GM18505 (cell line): ENCODE measurements around the gene HADH.

Experiments
- ATAC-seq: cut with Tn5 transposase; IDR thresholded peaks from one replicate; pipeline ENCODE4 v1.9.1; 2021; ENCODE audit not compliant: unreplicated experiment
- POLR2A ChIP-seq: IDR thresholded peaks from 4 replicates; pipeline ENCODE4 v1.6.1; 2011; ENCODE audit warnings: borderline replicate concordance; ENCODE audit not compliant: insufficient read depth, insufficient read length; ENCODE audit errors: extremely low read depth

Gene HADH

DNA sequence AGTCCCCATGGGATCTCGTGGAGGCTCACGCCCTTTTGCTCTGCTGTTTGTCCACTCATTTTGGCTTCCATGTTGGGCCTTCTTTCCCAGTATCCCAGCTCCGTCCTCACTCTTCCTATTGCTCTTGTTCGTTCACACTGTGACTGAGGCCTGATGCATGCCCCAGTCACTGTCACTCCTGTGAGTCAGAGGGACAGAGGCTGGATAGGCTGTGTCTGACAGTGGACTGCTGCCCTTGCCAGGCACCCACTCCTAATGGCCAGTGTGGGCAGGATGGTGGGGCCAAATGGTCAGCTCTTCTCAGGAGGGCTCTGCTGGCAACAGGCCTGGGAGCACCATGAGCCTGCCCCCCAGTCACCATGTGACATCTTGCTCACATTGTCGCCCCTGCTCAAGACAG, 40.0 kb downstream of the HADH start:
- TF ChIP-seq POLR2A, result no peak
- no peak for ATAC-seq

DNA sequence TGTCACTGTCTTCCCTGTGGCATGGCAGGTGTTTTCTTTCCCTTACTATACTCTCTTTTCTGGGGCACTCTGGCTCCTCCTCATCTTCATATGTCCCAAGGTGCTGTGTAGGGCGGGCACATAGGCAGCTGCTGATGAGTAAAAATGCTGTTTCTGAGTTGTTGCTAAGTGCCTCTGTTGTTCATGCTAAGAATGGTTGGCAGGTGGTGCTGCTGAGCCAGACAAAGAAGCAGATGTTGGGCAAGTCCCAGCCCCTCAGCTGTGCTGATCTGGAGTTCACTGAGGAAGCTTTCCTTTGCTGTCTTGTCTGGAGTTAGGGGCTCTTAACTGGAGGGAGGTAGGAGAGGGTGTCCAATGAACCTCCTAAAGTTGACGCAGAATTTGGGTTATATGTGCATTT, 40.6 kb downstream of the HADH start:
- ATAC-seq, result peak; percentile 96
- TF ChIP-seq POLR2A, result no peak

DNA sequence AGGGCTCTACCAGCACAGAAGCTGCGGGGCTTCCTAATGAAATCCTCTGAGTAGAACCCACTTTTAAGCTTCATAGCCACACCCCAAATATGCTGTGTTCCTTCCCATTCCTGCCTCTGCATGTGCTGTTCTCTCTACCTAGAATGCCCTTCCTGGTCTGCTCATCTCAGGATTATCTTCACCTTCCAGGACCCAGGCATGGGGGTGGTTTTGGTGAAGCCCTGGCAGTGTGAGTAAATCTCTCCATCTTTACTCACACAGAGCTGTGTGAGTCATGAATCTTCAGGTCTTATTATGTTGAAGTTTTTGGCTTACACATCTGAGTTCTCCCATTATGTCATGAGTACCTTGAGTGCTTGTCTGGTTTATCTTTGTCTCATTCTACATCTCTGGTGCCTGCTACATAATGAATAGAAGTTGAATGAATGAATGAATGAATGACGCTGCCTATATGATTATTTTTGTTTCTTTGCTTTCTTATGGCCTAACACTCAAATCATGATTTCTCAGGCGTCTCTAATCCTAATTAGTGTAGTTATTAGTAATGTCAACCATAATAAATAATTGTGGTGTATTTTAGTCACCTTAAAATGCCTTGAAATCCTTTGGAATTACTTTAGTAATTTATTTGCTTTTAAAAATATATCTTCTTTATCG, 41.9 kb downstream of the HADH start:
- no peak for ATAC-seq
- TF ChIP-seq POLR2A, result no peak

DNA sequence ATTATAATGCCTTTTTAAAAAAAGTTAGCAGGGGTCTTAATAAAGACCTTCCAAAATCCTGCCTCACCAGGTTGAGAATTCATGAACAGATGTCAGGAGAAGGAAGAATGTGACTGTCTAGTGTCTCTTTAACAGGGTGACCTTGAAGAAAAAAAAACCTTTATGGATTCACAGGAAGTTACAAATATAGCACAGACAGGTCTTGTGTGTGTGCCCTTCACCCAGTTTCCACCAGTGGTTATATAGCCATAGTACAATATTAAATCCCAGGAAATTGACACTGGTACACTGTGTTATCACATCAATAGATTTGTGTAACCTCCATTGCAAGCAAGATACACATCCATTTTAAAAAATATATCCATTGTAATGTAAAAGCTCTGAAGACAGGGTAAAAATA, 43.7 kb downstream of the HADH start:
- no peak for TF ChIP-seq POLR2A
- no peak for ATAC-seq

GRCh38 chr4:108034565-108034964, 44.9 kb downstream of the HADH start:
- no peak for TF ChIP-seq POLR2A
- no peak for ATAC-seq

DNA sequence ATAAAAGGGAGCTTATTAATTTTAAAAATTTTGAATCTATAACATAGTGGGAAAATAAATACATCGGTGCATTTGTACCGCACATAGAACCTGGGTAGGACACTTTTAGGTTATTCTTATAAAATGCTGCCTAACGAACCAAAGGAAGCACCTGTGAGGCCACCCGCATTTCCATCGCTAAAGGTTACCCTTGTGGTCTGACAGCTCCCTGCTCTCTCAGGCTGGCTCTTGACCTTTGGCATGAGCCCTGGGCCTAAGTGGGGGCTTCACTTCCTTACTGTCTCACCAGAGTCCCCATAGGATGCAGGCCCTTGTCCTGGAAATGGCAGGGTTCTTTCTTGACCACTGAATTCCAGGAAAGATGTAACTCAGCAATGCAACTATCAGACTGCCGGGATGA, 46.0 kb downstream of the HADH start:
- TF ChIP-seq POLR2A, result no peak
- peak; percentile 38 for ATAC-seq

DNA sequence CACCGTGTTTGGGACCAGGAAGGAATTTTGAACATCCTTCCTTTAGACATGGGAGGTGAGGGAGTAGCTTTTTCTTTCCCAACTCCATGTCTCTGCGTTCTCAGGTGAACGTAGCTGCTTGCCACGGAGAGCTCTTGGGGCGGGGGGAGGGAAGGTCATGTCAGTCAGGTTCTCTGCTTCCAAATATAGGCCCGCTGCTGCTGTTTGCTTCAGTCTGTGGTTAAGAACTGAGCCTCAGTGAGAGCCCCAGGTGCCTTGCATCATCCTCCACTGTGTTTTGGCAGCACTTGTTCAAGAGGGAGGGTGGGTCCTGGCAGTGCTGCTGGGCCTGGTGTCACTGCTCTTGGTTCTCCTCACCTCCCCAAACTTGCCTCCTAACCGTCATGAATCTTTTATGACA, 46.5 kb downstream of the HADH start:
- peak; percentile 91 for ATAC-seq

DNA sequence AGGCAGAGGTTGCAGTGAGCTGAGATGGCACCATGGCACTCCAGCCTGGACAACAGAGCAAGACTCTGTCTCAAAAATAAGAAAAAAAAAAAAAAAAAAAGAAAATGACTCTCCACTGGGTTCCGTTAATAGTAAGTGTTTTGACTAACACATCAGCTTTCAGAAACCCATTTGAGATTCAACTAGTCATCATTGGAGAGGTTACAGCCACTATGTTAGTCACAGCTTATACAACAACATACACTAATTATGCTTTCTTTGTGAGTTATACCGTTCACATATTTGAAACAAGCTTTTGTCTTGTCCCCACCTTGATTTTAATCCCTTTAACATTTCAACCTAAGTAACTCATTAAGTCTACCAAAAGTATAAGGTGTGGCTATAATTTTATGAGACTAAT, 48.2 kb downstream of the HADH start:
- no peak for ATAC-seq
- TF ChIP-seq POLR2A, result no peak

More for the DNA sequence above, 46.5 kb downstream of the HADH start:
- TF ChIP-seq POLR2A, result no peak

- ATAC-seq, result no peak
- TF ChIP-seq POLR2A, result no peak
Measured at GRCh38 chr4:108042927-108043326, 53.2 kb downstream of the HADH start.

DNA sequence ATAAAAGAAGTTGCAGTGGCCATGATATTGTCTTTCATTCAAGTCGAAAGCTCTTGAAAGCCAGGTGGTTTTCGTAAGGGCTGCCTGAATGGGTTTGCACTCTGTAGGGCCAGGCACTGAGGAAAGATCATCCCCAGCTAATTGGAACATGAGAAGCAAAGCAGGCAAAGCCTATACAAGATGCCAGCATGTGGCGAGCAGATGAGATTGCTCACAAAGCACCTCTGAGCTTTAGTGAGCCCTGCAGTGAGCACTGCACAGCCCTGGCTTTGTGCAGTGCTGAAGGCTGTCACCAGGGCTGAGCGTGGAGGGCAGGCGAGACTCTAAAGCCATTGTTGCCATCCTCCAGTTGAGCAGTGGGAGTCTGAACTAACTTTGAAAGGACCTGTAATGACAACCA, 53.8 kb downstream of the HADH start:
- no peak for ATAC-seq
- no peak for TF ChIP-seq POLR2A

- no peak for TF ChIP-seq POLR2A
- no peak for ATAC-seq
Measured at GRCh38 chr4:108044951-108045686, 55.4 kb downstream of the HADH start.

DNA sequence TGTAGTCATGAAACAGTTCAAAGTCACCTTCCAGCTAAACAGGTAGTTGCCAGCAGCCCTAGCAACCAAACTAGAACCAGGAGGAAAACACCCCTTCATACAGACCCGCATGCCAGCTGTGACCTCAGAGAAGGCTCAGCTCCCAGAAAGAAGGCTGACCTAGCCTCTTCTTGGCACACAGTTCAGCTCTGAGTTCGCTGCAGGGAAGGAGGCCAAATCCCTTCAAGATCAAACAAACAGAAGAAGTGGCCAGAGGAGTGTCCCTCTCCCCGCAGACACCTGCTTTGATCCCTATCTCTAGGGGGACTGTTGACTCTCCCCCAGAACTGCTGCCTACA, 56.0 kb downstream of the HADH start:
- ATAC-seq, result no peak
- TF ChIP-seq POLR2A, result no peak

DNA sequence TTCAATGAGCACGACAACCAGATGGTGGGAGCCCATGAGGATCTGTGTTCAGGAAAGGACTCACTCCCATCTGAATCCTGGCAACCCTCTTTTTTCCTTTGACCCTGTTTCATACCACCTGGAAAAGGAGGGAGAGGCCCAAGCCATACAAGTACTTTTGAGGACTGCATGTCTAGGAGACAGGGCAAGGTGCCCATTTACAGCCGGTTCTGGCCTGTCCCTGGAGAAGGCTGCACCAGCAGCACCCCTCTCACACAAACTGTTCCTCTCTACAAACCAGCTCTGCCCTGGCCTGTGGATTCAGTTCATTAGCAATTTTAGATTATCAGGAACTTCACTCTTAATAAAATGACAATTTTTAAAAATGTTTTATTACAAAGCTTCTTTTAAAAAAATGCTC, 57.5 kb downstream of the HADH start:
- TF ChIP-seq POLR2A, result no peak
- ATAC-seq, result no peak

DNA sequence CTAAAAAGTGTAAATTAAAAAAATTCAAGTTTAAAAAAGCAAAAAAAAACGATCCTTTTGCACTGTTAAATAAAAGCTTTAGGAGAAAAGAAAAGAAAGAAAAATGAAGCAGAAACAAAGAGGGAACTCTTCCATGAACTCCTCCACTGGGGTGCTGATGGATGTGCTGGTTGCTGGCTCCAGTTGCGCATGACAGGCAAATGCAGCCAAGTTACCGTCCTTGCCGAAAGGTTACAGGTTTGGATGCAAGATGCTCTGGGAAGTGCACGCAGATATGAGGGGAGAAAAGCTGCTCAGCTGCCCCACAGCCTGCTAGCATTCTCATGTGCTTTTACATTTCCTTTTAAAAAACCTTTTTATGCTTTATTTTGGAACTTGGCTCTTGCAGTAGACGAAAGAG, 58.5 kb downstream of the HADH start:
- no peak for TF ChIP-seq POLR2A
- ATAC-seq, result no peak
